HepG2 (cell line): ENCODE measurements around the gene VWA3A. TPM values are rescaled to one million over a fixed set of nuclear protein-coding genes. Genes with fewer than 3 reads are reported as not detected.

ENCODE experiments used
- ARNT2 ChIP-seq: sonication (generic); formaldehyde crosslinking; IDR thresholded peaks from 2 replicates; pipeline ENCODE4 v1.8.0; 2022; ENCODE audit warnings: mild to moderate bottlenecking, low read depth, missing genetic modification reagents, moderate library complexity
- HNRNPL ChIP-seq: fragments of 200-400 bp; formaldehyde crosslinking; IDR thresholded peaks from 2 replicates; pipeline ENCODE4 v1.6.1; 2017; ENCODE audit warnings: mild to moderate bottlenecking, low read depth, low read length
- IKZF4 ChIP-seq: sonication (generic); formaldehyde crosslinking; IDR thresholded peaks from 2 replicates; pipeline ENCODE4 v1.5.1; 2020; ENCODE audit warnings: borderline replicate concordance, mild to moderate bottlenecking, low read depth, missing genetic modification reagents; ENCODE audit errors: not compliant biosample characterization
- KLF13 ChIP-seq: sonication (generic); formaldehyde crosslinking; IDR thresholded peaks from 2 replicates; pipeline ENCODE4 v1.4.0; 2020; ENCODE audit warnings: mild to moderate bottlenecking, missing genetic modification reagents
- RBM39 ChIP-seq: fragments of 200-400 bp; formaldehyde crosslinking; IDR thresholded peaks from one replicate; pipeline ENCODE4 v1.6.1; 2018; ENCODE audit warnings: antibody characterized with exemption, mild to moderate bottlenecking, low read depth, low read length; ENCODE audit not compliant: poor library complexity, severe bottlenecking
- SMAD3 ChIP-seq: sonication (generic); formaldehyde crosslinking; IDR thresholded peaks from 2 replicates; pipeline ENCODE4 v1.4.0; 2020; ENCODE audit warnings: missing genetic modification reagents
- TBP ChIP-seq: sonication (generic); formaldehyde crosslinking; IDR thresholded peaks from 2 replicates; pipeline ENCODE4 v1.5.0; 2020; ENCODE audit warnings: missing genetic modification reagents
- TMF1 ChIP-seq: sonication (generic); formaldehyde crosslinking; IDR thresholded peaks from 2 replicates; pipeline ENCODE4 v1.8.1; 2022; ENCODE audit warnings: low read depth, missing genetic modification reagents
- ZBTB8A ChIP-seq: sonication (generic); formaldehyde crosslinking; IDR thresholded peaks from 2 replicates; pipeline ENCODE4 v1.4.0; 2020; ENCODE audit warnings: mild to moderate bottlenecking, low read depth, missing genetic modification reagents, borderline replicate concordance
- ZMYM3 ChIP-seq: sonication (generic); formaldehyde crosslinking; IDR thresholded peaks from 2 replicates; pipeline ENCODE4 v1.5.1; 2020; ENCODE audit warnings: mild to moderate bottlenecking, missing genetic modification reagents
- ZNF44 ChIP-seq: sonication (generic); formaldehyde crosslinking; IDR thresholded peaks from 2 replicates; pipeline ENCODE4 v1.5.1; 2020; ENCODE audit warnings: mild to moderate bottlenecking, missing genetic modification reagents
- ZNF501 ChIP-seq: sonication (generic); formaldehyde crosslinking; IDR thresholded peaks from 2 replicates; pipeline ENCODE4 v1.5.1; 2020; ENCODE audit warnings: mild to moderate bottlenecking, moderate library complexity, missing genetic modification reagents
- ZNF562 ChIP-seq: sonication (generic); formaldehyde crosslinking; IDR thresholded peaks from 2 replicates; pipeline ENCODE4 v1.8.0; 2022; ENCODE audit warnings: missing genetic modification reagents, borderline replicate concordance
- ZNF709 ChIP-seq: sonication (generic); formaldehyde crosslinking; IDR thresholded peaks from 2 replicates; pipeline ENCODE4 v1.5.0; 2020; ENCODE audit warnings: mild to moderate bottlenecking, missing genetic modification reagents
- ZNF792 ChIP-seq: IDR thresholded peaks from 2 replicates; pipeline ENCODE4 v1.6.1; 2016
- polyA plus RNA-seq, 8 experiments: library from polyadenylated mRNA; depleted of rRNA in 3 of 8; stranded (reverse) in 7 of 8; unstranded in 1 of 8; fragments of >200 nt; fragmentation: Illumina TruSeq in 4 of 8; extraction: Trizol in 4 of 8; gene quantifications; 2 replicates each; pipeline versions ENCODE4 v1.2.1 to v1.2.3, GENCODE V29; 2011 to 2016; ENCODE audit warnings: low read depth in 4 of 8, missing spikeins in 1 of 8, mixed read lengths in 1 of 8; ENCODE audit not compliant: insufficient read depth in 1 of 8
- total RNA-seq, 5 experiments: library from RNA; depleted of rRNA; stranded (reverse); fragments of >200 nt; fragmentation: Illumina TruSeq; extraction: Trizol; gene quantifications; 2 replicates each; pipeline ENCODE4 v1.2.3, GENCODE V29; 2016; ENCODE audit warnings: low read depth in 1 of 5
- TF ChIP-seq, protein P1 (sequence below): sonication (generic); formaldehyde crosslinking; IDR thresholded peaks from 2 replicates; pipeline ENCODE4 v1.5.0; 2020; ENCODE audit warnings: mild to moderate bottlenecking, missing genetic modification reagents
- TF ChIP-seq, protein P2 (sequence below), 2 experiments: sonication (generic) in 1 of 2; formaldehyde crosslinking in 1 of 2; IDR thresholded peaks; 2 replicates each; pipeline versions ENCODE4 v1.5.1 to v1.6.1; 2011 to 2020; ENCODE audit warnings: borderline replicate concordance in 1 of 2, low read depth in 1 of 2, low read length in 1 of 2, mild to moderate bottlenecking in 1 of 2, missing genetic modification reagents in 1 of 2, moderate library complexity in 1 of 2
- TF ChIP-seq, protein P3 (sequence below): IDR thresholded peaks from 2 replicates; pipeline ENCODE4 v1.6.1; 2016; ENCODE audit warnings: low read depth, borderline replicate concordance
- TF ChIP-seq, protein P4 (sequence below): sonication (generic); IDR thresholded peaks from 2 replicates; pipeline ENCODE4 v1.6.1; 2016; ENCODE audit warnings: low read depth, borderline replicate concordance
- TF ChIP-seq, protein P5 (sequence below): sonication (generic); formaldehyde crosslinking; IDR thresholded peaks from 2 replicates; pipeline ENCODE4 v1.8.0; 2022; ENCODE audit warnings: missing genetic modification reagents, mild to moderate bottlenecking, moderate library complexity, borderline replicate concordance

The VWA3A gene
- total and polyA plus RNA-seq, 2 of the 13 experiments (the other 11 are each of a cell fraction or from before 2014, with no cell fraction given): 0.03 to 0.07 TPM

DNA sequence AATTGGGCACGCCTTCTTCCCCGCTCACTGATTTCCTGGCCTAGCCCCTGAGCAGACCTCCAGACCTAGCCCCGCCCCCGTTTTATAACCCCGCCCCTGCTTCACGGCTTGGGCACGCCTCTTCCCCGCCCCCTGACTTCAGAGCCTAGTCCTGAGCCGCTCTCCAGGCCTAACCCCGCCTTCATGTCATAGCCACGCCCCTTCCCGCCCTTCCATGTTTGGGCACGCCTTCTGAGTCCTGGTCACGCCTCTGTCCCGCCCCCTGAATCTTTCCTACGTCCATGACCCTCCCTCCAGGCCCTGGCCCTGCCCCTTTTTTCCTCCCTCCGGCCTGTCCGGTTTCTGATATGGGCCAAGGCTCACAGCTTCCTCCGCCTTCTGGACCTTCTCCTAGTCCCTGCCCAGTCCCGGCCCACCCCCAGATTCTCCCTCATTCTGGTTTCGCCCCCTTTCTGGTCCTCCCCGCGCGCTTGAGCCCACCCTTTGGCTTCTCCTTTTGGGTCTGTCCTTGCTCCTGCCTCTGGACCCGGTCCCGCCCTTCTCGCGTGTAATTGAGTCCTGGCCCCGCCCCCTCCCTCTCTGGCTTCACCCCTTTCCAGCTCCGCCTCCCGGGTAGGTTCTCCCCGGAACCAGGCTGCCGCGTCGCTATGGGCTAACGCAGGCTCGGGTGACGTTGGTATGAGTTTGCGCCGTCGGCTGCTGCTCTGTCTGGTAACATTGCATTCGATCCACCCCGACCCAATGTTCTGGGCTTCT, 98.6 kb downstream of the VWA3A start (continued):
- TF ChIP-seq, protein P1, sequence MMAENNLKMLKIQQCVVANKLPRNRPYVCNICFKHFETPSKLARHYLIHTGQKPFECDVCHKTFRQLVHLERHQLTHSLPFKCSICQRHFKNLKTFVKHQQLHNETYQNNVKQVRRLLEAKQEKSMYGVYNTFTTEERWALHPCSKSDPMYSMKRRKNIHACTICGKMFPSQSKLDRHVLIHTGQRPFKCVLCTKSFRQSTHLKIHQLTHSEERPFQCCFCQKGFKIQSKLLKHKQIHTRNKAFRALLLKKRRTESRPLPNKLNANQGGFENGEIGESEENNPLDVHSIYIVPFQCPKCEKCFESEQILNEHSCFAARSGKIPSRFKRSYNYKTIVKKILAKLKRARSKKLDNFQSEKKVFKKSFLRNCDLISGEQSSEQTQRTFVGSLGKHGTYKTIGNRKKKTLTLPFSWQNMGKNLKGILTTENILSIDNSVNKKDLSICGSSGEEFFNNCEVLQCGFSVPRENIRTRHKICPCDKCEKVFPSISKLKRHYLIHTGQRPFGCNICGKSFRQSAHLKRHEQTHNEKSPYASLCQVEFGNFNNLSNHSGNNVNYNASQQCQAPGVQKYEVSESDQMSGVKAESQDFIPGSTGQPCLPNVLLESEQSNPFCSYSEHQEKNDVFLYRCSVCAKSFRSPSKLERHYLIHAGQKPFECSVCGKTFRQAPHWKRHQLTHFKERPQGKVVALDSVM: peak; percentile 51; the same call in 1 of the 2 replicates
- TF ChIP-seq RBM39 (peak; percentile 98), SMAD3 (CRISPR knock-in tag) (peak; percentile 32; the same call in 1 of the 2 replicates), TBP (CRISPR knock-in tag) (no peak), ZNF501 (peak; percentile 83), ZMYM3 (CRISPR knock-in tag) (no peak), ARNT2 (CRISPR knock-in tag) (peak; percentile 64; the same call in 1 of the 2 replicates), KLF13 (CRISPR knock-in tag) (peak; percentile 70; the same call in 1 of the 2 replicates), IKZF4 (peak; percentile 32), TMF1 (CRISPR knock-in tag) (no peak), ZBTB8A (CRISPR knock-in tag) (no peak), ZNF44 (CRISPR knock-in tag) (peak; percentile 76), ZNF709 (peak; percentile 45; the same call in 1 of the 2 replicates), ZNF562 (CRISPR knock-in tag) (no peak), HNRNPL (peak; percentile 70; the same call in 1 of the 2 replicates), ZNF792 (CRISPR knock-in tag) (peak; percentile 33; the same call in 1 of the 2 replicates)
- TF ChIP-seq, protein P2, sequence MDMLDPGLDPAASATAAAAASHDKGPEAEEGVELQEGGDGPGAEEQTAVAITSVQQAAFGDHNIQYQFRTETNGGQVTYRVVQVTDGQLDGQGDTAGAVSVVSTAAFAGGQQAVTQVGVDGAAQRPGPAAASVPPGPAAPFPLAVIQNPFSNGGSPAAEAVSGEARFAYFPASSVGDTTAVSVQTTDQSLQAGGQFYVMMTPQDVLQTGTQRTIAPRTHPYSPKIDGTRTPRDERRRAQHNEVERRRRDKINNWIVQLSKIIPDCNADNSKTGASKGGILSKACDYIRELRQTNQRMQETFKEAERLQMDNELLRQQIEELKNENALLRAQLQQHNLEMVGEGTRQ (IDR thresholded peaks at IDR 0.05; ENCODE audit: low read depth, low read length): no peak
- TF ChIP-seq, protein P2 (CRISPR knock-in tag; IDR thresholded peaks at IDR 0.05; ENCODE audit: borderline replicate concordance): peak; percentile 90; the same call in 1 of the 2 replicates
- TF ChIP-seq, protein P3, sequence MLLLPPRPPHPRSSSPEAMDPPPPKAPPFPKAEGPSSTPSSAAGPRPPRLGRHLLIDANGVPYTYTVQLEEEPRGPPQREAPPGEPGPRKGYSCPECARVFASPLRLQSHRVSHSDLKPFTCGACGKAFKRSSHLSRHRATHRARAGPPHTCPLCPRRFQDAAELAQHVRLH (CRISPR knock-in tag): peak; percentile 83; the same call in 1 of the 2 replicates
- TF ChIP-seq, protein P4, sequence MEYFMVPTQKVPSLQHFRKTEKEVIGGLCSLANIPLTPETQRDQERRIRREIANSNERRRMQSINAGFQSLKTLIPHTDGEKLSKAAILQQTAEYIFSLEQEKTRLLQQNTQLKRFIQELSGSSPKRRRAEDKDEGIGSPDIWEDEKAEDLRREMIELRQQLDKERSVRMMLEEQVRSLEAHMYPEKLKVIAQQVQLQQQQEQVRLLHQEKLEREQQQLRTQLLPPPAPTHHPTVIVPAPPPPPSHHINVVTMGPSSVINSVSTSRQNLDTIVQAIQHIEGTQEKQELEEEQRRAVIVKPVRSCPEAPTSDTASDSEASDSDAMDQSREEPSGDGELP: peak; percentile 47; the same call in 1 of the 2 replicates
- TF ChIP-seq, protein P5, sequence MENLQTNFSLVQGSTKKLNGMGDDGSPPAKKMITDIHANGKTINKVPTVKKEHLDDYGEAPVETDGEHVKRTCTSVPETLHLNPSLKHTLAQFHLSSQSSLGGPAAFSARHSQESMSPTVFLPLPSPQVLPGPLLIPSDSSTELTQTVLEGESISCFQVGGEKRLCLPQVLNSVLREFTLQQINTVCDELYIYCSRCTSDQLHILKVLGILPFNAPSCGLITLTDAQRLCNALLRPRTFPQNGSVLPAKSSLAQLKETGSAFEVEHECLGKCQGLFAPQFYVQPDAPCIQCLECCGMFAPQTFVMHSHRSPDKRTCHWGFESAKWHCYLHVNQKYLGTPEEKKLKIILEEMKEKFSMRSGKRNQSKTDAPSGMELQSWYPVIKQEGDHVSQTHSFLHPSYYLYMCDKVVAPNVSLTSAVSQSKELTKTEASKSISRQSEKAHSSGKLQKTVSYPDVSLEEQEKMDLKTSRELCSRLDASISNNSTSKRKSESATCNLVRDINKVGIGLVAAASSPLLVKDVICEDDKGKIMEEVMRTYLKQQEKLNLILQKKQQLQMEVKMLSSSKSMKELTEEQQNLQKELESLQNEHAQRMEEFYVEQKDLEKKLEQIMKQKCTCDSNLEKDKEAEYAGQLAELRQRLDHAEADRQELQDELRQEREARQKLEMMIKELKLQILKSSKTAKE (CRISPR knock-in tag): 0 out of 2 replicates have a peak, but pooled peaks have one; percentile 29
